Liver (tissue), 9 donors: ENCODE data around the gene CYTH3. TPM values are rescaled to one million over a fixed set of nuclear protein-coding genes. Genes with fewer than 3 reads are reported as not detected.

Source experiments
- DNase-seq: peaks from one replicate; pipeline ENCODE4 v3.0.0-alpha.2; 2017; ENCODE audit warnings: low spot score
- H3K27ac ChIP-seq, 2 donors: one replicate each; pipeline ENCODE4 v1.7.0; 2013; ENCODE audit warnings: inconsistent platforms in 2 of 2, low read length in 2 of 2, control low read depth in 1 of 2, low read depth in 1 of 2, mild to moderate bottlenecking in 1 of 2
- H3K27me3 ChIP-seq, 4 donors: one replicate each; pipeline versions ENCODE4 v1.6.1 to v1.7.0; 2013; ENCODE audit warnings: low read length in 3 of 4, inconsistent platforms in 1 of 4, mild to moderate bottlenecking in 1 of 4, moderate library complexity in 1 of 4; ENCODE audit not compliant: control insufficient read depth in 4 of 4, insufficient read depth in 4 of 4
- H3K36me3 ChIP-seq, 4 donors: one replicate each; pipeline versions ENCODE4 v1.6.1 to v1.7.0; 2013; ENCODE audit warnings: low read length in 3 of 4, mild to moderate bottlenecking in 3 of 4, low read depth in 1 of 4, moderate library complexity in 1 of 4; ENCODE audit not compliant: control insufficient read depth in 4 of 4, insufficient read depth in 3 of 4
- H3K4me1 ChIP-seq, 4 donors: one replicate each; pipeline versions ENCODE4 v1.6.1 to v1.7.0; 2013; ENCODE audit warnings: low read length in 3 of 4, mild to moderate bottlenecking in 3 of 4, moderate library complexity in 1 of 4; ENCODE audit not compliant: control insufficient read depth in 4 of 4, insufficient read depth in 4 of 4
- H3K4me3 ChIP-seq, 3 donors: one replicate each; pipeline versions ENCODE4 v1.6.1 to v1.7.0; 2013; ENCODE audit warnings: low read length in 3 of 3, control low read depth in 1 of 3, low read depth in 1 of 3, mild to moderate bottlenecking in 1 of 3
- H3K9ac ChIP-seq, 2 donors: one replicate each; pipeline ENCODE4 v1.7.0; 2013; ENCODE audit warnings: low read length in 2 of 2, mild to moderate bottlenecking in 2 of 2, moderate library complexity in 2 of 2, control low read depth in 1 of 2, low read depth in 1 of 2
- H3K9me3 ChIP-seq, 4 donors: one replicate each; pipeline versions ENCODE4 v1.6.1 to v1.7.0; 2013; ENCODE audit warnings: low read length in 3 of 4; ENCODE audit not compliant: control insufficient read depth in 4 of 4
- EGR1 ChIP-seq, 2 donors: IDR thresholded peaks; 2 replicates each; pipeline ENCODE4 v1.6.1; 2016 to 2018; ENCODE audit warnings: antibody characterized with exemption in 2 of 2, low read depth in 2 of 2
- FOXA1 ChIP-seq: IDR thresholded peaks from 2 replicates; pipeline ENCODE4 v1.6.1; 2016; ENCODE audit warnings: antibody characterized with exemption
- FOXA2 ChIP-seq: IDR thresholded peaks from 2 replicates; pipeline ENCODE4 v1.6.1; 2016; ENCODE audit warnings: antibody characterized with exemption
- GABPA ChIP-seq, 2 donors: IDR thresholded peaks in 1 of 2; conservative IDR thresholded peaks in 1 of 2; 2 replicates each; pipeline ENCODE4 v1.6.1; 2016; ENCODE audit warnings: antibody characterized with exemption in 2 of 2, mild to moderate bottlenecking in 1 of 2, moderate library complexity in 1 of 2
- HNF4A ChIP-seq, 2 donors: conservative IDR thresholded peaks; 2 replicates each; pipeline ENCODE4 v1.6.1; 2016; ENCODE audit warnings: antibody characterized with exemption in 2 of 2, mild to moderate bottlenecking in 2 of 2
- HNF4G ChIP-seq: IDR thresholded peaks from 2 replicates; pipeline ENCODE4 v1.6.1; 2016; ENCODE audit warnings: antibody characterized with exemption
- JUND ChIP-seq, 2 donors: IDR thresholded peaks; 2 replicates each; pipeline ENCODE4 v1.6.1; 2016; ENCODE audit warnings: antibody characterized with exemption in 2 of 2
- NR2F2 ChIP-seq: IDR thresholded peaks from 2 replicates; pipeline ENCODE4 v1.6.1; 2016; ENCODE audit warnings: antibody characterized with exemption
- RAD21 ChIP-seq, 2 donors: IDR thresholded peaks; 2 replicates each; pipeline ENCODE4 v1.6.1; 2016; ENCODE audit warnings: antibody characterized with exemption in 2 of 2, mild to moderate bottlenecking in 2 of 2
- REST ChIP-seq: IDR thresholded peaks from 2 replicates; pipeline ENCODE4 v1.6.1; 2016; ENCODE audit warnings: antibody characterized with exemption, mild to moderate bottlenecking
- RXRA ChIP-seq, 2 donors: IDR thresholded peaks; 2 replicates each; pipeline ENCODE4 v1.6.1; 2017 to 2018; ENCODE audit warnings: antibody characterized with exemption in 2 of 2, mild to moderate bottlenecking in 1 of 2
- SP1 ChIP-seq: IDR thresholded peaks from 2 replicates; pipeline ENCODE4 v1.6.1; 2018; ENCODE audit warnings: antibody characterized with exemption, mild to moderate bottlenecking
- TAF1 ChIP-seq: conservative IDR thresholded peaks from 2 replicates; pipeline ENCODE4 v1.6.1; 2016; ENCODE audit warnings: antibody characterized with exemption, mild to moderate bottlenecking
- YY1 ChIP-seq: IDR thresholded peaks from 2 replicates; pipeline ENCODE4 v1.6.1; 2016; ENCODE audit warnings: antibody characterized with exemption, mild to moderate bottlenecking
- WGBS: extraction: QIAGEN DNeasy Blood & Tissue Kit; methylation state at CpG from one replicate; pipeline ENCODE4 v1.1.7; 2013; 5-methylcytosine and 5-hydroxymethylcytosine counted together
- polyA plus RNA-seq, 2 donors: library from polyadenylated mRNA; stranded (reverse) in 1 of 2; unstranded in 1 of 2; fragments of 200-250 nt in 1 of 2; fragments of >200 nt in 1 of 2; fragmentation: Nextera tagmentation in 1 of 2; extraction: Ambion mirVana in 1 of 2; gene quantifications; one replicate each; pipeline versions ENCODE4 v1.2.1 to v1.2.3, GENCODE V29; 2013 to 2015
- total RNA-seq, 2 donors: library from RNA; depleted of rRNA; stranded (reverse); fragments of >200 nt; gene quantifications; one replicate each; pipeline ENCODE4 v1.2.3, GENCODE V29; 2014
- TF ChIP-seq, protein P1 (sequence below): IDR thresholded peaks from 2 replicates; pipeline ENCODE4 v1.6.1; 2016; ENCODE audit warnings: antibody characterized with exemption
- TF ChIP-seq, protein P2 (sequence below): IDR thresholded peaks from 2 replicates; pipeline ENCODE4 v1.6.1; 2016; ENCODE audit warnings: antibody characterized with exemption
- TF ChIP-seq, protein P3 (sequence below): IDR thresholded peaks from 2 replicates; pipeline ENCODE4 v1.6.1; 2016; ENCODE audit warnings: antibody characterized with exemption
- TF ChIP-seq, protein P4 (sequence below): fragments of 150-350 bp; IDR thresholded peaks from 2 replicates; pipeline ENCODE4 v1.5.1; 2017; ENCODE audit warnings: improper control_type of control experiment, low read depth, low read length; ENCODE audit not compliant: missing input control
- donor health status: healthy.
- donor health status: healthy.
- donor health status: healthy.
- donor health status: healthy.
- donor health status: healthy.

Gene CYTH3
- total and polyA plus RNA-seq, 4 donors, result 1.1 to 6.3 (median 3.7) TPM

DNA sequence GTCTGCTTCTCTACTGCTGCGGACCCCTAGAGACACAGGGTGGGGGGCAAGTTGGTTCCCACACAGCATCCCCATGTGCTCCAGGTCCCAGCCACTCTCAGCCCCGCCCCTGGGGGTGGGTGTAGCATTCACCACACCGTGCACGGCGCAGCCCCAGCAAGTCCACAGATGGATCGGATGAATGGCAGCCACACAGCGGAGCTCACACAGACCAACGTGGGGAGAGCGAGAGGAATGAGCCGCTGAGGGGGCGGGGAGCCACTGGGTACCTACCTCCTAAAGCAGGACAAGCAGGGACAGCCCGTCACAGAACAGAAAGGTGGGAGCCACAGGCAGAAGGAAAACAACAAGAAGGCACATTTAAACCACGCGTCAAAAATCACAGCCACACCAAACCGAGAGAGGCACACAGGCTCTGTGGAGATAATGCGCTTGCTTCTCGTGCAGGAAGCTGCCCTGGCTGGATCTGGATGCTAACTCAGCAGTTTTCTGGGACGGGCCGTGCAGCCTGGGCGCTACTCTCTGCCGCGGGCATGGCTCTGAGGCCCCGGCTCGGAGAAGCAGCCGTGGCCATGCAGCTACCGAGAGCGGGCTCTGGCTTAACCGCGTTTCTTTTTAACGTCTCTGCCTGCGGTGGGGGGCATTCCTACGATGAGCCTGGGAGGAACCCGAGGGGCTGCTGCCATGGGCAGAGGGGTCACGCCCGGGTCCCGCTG, 102.5 kb downstream of the CYTH3 start (continued):
- no peak for TF ChIP-seq RXRA (IDR thresholded peaks at IDR 0.05)
- TF ChIP-seq JUND (IDR thresholded peaks at IDR 0.05), result no peak
- TF ChIP-seq NR2F2, result no peak
- TF ChIP-seq FOXA1, result no peak
- no peak for TF ChIP-seq YY1
- TF ChIP-seq, protein P1, sequence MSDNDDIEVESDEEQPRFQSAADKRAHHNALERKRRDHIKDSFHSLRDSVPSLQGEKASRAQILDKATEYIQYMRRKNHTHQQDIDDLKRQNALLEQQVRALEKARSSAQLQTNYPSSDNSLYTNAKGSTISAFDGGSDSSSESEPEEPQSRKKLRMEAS, result no peak

GRCh38 chr7:6168477-6168868, 104.0 kb downstream of the CYTH3 start:
- no peak for DNase-seq
- Histone ChIP-seq H3K4me3 (no peak overlapping the region), H3K9me3 (no peaks in the 10 kb centered on the region), H3K9ac (no peak overlapping the region), H3K4me1 (no peaks in the 10 kb centered on the region), H3K27ac (no peak overlapping the region), H3K36me3 (peaks cover 0 to 6% (median 2%) of the 10 kb centered on the region in 4 donors), H3K27me3 (no peaks in the 10 kb centered on the region)
- TF ChIP-seq HNF4G, result no peak
- no peak for TF ChIP-seq RXRA (IDR thresholded peaks at IDR 0.05)
- no peak for TF ChIP-seq JUND (IDR thresholded peaks at IDR 0.05)
- TF ChIP-seq, protein P2, sequence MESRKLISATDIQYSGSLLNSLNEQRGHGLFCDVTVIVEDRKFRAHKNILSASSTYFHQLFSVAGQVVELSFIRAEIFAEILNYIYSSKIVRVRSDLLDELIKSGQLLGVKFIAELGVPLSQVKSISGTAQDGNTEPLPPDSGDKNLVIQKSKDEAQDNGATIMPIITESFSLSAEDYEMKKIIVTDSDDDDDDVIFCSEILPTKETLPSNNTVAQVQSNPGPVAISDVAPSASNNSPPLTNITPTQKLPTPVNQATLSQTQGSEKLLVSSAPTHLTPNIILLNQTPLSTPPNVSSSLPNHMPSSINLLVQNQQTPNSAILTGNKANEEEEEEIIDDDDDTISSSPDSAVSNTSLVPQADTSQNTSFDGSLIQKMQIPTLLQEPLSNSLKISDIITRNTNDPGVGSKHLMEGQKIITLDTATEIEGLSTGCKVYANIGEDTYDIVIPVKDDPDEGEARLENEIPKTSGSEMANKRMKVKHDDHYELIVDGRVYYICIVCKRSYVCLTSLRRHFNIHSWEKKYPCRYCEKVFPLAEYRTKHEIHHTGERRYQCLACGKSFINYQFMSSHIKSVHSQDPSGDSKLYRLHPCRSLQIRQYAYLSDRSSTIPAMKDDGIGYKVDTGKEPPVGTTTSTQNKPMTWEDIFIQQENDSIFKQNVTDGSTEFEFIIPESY, result no peak
- TF ChIP-seq REST, result no peak
- TF ChIP-seq, protein P3, sequence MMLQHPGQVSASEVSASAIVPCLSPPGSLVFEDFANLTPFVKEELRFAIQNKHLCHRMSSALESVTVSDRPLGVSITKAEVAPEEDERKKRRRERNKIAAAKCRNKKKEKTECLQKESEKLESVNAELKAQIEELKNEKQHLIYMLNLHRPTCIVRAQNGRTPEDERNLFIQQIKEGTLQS, result no peak
- TF ChIP-seq YY1, result no peak
- TF ChIP-seq, protein P4, sequence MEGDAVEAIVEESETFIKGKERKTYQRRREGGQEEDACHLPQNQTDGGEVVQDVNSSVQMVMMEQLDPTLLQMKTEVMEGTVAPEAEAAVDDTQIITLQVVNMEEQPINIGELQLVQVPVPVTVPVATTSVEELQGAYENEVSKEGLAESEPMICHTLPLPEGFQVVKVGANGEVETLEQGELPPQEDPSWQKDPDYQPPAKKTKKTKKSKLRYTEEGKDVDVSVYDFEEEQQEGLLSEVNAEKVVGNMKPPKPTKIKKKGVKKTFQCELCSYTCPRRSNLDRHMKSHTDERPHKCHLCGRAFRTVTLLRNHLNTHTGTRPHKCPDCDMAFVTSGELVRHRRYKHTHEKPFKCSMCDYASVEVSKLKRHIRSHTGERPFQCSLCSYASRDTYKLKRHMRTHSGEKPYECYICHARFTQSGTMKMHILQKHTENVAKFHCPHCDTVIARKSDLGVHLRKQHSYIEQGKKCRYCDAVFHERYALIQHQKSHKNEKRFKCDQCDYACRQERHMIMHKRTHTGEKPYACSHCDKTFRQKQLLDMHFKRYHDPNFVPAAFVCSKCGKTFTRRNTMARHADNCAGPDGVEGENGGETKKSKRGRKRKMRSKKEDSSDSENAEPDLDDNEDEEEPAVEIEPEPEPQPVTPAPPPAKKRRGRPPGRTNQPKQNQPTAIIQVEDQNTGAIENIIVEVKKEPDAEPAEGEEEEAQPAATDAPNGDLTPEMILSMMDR, result no peak
- TF ChIP-seq, protein P1, result no peak
- no peak for TF ChIP-seq HNF4A (conservative IDR thresholded peaks at IDR 0.05)
- TF ChIP-seq NR2F2, result no peak
- no peak for TF ChIP-seq EGR1 (IDR thresholded peaks at IDR 0.05; ENCODE audit: low read depth in 2 of 2)
- no peak for TF ChIP-seq RAD21 (IDR thresholded peaks at IDR 0.05)
- no peak for TF ChIP-seq SP1
- TF ChIP-seq TAF1, result no peak
- no peak for TF ChIP-seq FOXA1
- TF ChIP-seq GABPA (IDR thresholded peaks at IDR 0.05 in 1 of 2, conservative IDR thresholded peaks at IDR 0.05 in 1 of 2), result no peak
- TF ChIP-seq FOXA2, result no peak
- 96% methylated on average over 14 of the region's 14 CpGs for WGBS
